H4 (cell line): Measurements from ENCODE around the gene EPB41L4A. TPM values are rescaled to one million over a fixed set of nuclear protein-coding genes. Genes with fewer than 3 reads are reported as not detected.

ENCODE experiments used
- DNase-seq: peaks from one replicate; pipeline ENCODE4 v3.0.0-alpha.2; 2015; ENCODE audit warnings: low spot score
- total RNA-seq: library from RNA; depleted of rRNA; stranded (reverse); fragments of >200 nt; shearing (Covaris generic); gene quantifications from 2 replicates; pipeline ENCODE4 v1.2.3, GENCODE V29; 2014

EPB41L4A gene
- total RNA-seq, 1 experiment from 2014 or later, result 0.87 TPM

DNA sequence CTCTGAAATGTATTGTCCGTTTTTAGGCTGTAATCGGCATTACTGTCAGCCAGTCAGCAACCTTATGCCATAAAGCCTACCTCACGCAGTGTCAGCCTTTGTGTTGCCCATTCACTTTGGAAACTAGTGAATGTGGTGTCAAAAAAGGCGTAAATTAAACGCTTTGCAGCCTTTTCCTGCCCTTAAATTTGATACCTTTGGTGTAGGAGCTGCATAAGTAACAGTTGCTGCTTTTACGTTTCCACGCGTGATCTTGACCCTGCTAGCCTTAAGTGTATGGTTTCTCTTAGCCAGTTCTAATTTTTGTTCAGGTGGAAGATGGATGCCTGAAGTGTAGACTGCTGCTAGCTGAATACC is 257.7 kb downstream of the EPB41L4A start:
- no peak for DNase-seq

DNA sequence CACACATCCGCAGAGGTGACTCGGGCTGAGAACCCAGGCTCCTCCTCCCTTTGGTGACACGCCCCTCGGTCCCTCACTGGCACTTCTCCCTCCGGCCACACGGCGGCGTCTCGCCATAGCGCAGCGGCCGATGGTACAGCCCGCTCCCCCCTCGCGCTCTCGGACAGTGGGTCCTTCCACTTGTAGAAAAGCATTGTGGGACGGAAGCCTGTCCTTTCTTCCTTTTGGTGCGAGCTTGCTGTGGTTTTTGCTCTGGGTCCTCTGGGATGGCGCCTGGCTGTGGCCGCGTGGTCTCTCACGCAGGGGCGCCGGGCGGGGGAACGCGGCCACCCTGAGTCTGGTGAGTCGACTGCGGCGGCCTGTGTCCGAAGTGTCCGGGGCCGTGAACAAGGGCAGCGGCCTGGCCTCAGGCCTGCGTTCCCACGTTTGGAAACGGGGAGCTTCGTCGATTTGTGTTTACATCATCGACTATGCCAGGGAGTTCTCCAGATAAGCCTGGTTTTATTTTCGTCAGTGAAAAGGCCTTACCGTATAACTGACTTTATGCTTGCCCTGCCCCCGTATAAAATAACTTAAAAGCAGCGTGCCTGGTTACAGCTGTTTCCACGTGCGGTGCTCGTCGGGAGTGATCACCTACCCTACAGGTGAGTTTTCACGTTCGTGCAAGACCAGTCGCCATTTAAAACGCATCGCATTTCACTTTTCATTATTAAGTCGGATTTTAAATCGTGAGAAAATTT is 258.3 kb downstream of the EPB41L4A start:
- peak; percentile 92 for DNase-seq

DNA sequence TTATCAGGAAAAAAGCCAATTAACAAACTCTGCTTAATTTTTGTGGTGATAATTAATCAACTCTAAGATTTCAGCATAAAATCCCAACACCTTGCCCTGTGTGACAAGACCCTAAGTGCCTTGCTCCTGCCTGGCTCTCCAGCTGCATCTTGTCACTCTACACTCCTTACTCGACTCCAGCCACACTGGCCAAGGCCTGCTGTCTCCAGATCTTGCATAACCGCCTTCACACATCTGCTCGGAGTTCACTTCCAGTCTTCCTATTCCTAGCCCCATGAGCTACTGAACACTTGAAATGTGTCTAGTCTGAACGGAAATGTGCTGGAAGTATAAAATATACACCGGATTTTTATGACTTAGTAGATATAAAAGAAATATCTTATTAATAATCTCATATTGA is 259.6 kb downstream of the EPB41L4A start:
- no peak for DNase-seq

DNA sequence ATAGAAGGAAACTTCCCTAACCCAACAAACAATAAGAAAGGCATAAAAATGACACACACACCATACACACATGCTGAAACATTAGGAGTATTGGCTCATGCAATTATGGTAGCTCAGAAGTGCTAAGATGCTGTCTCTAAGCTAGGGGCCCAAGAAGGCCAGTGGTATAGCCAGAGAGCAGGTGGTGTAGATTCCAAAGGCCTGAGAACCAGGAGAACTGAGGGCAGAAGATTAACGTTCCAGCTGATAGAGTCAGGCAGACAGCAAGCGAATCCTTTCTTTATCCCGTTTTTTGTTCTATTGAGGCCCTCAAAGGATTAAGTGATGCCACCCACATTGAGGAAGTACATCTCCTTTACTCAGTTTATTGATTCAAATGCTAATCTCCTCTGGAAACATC is 262.9 kb downstream of the EPB41L4A start:
- DNase-seq, result no peak

DNA sequence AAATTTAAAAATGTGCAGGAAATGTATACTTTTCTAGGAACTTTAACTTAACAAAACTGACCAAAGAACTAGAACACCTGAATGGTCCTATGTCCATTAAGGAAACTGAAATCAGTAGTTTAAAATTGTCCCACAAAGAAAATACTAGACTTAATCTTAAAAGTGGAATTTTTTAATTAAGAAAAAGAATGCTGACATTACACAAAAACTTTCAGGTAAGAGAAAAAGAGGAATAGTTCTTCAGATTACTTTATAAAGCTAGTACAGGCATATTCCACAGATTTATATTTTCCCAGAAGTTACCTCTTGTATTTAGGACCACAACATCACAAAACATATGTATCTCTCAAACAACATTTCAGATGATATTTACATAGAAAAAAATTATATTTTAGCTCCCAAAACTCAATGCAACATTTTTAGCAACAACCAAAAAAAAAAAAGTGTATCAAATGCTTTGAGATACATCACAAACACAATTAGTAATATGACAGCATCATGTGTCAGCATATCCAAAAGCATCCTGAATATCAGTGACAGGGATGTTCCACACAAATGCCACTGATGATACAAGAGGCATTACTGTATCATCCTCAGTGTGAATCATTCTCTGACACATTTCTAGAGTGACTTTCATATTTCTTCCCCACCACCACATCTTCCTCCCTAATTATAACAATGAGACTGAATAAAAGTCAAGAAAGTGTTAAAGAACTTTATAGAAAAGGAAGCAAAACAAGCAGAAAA is 264.0 kb downstream of the EPB41L4A start:
- DNase-seq, result no peak

DNA sequence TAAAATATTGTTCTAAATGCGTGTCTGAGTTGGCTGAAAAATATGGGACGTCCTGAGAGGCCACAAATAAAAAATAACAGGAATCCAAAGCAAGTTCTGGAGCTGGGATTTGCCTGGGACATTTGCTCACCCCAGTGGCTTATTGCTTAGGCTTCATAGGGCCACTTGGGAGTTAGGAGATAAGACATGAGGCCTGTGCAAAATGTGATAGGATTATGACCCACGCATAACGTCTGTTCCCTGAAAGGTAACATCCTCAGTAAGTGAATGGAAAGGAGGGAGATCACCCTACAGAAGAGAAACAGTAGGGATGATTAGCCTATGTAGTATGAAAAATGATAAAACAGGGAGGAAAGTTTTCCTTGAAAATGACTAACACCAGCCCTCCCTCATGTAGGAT is 269.4 kb downstream of the EPB41L4A start:
- DNase-seq, result no peak

DNA sequence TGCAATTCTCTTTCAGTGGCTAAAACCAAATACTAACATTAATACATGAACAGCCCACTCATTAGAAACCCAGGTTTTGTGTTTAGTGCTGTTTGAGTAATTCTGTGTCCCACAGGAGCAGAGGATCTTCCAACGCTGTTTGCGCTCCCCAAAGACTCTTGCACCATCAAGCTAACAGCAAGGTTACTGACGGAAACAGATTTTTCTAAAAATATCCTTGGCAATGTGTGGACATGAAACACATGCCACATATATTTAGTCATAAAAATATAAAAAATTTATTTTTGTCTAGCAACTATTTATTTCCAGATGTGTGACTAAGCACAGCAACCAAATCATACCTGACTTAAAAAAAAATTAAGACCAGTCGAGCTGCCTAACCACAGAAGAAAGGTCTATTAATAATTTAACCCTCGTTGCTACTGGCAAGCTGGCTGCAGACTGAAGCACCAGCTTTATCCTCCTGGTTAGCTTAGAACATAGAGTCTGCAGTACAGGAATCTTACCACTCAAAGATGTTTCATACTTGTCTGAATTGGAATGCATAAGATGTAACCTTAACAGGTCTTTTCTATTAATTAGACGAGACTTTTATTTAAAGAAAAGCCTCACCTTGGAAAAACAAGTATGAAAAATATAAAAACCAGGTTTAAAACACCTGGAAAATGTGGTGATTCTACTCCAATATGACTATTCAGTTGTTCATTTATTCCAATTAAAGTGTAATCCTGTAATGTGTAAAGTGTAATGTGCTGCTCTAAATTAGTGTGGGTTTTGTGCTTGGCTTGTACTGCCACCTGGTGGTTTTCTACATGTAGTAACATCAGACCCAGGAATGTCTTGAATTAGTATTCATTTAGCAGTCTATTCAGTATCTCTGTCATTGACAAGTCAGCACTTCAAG is 272.5 kb downstream of the EPB41L4A start:
- peak; percentile 80 for DNase-seq

DNA sequence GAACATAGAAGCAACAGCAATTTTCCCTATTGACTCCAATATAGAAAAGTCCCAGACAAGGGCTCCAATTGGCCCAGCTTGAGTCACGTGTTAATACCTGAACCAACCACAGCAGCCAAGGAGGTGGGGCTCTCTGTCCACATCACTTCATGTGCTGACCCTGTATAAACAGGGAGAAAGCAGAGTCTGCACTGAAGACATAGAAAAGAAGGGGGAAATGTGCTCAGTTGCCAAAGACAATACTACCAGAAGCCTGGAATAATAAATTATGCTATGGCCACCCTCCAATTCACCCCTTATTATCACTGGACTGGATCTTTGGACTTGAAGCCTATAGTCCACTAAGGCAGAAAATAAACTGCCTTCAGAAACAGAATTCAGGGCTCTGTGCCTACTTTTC is 275.4 kb downstream of the EPB41L4A start:
- no peak for DNase-seq

DNA sequence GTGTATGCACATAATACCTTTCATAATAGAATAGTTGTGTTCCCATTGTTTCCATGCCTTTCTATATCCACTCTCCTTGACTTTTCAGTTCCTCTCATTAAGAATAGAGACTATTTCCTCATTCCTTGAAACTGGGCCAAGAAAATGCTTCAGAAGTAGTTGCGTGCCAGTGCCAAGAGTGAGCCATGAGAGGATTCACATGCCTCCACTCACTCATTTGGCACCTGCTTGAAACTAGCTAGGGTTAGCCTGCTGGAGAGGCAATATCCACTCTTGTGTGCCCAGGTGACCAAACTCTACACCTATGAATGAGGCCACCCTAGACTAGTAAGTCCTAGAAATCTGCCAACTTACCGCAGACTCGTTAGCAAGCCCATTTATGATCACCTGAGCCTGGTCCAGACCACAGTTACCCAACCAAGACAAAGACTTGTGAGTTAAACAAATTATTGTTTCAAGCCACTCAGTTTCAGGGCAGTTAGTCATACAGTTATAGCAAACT is 276.3 kb downstream of the EPB41L4A start:
- peak; percentile 36 for DNase-seq

DNA sequence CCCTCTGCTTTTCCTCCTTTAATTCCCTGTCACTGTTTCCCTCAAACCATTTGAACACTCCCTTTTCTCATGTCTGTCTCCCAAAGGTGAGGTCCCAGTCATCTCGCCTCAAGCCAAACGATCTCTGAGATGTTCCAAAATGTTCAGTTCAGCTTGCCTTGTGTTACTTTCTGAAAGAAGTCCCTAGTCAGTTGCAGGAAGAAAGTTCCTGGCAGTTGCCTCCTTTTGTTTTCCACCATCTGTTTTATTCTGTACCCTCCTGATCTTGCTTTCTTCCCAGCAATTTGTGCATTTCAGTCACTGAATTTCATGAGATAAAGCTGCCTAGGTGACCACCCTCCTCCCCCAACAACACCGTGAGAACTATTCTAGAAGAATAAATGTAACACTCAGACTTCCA is 277.5 kb downstream of the EPB41L4A start:
- no peak for DNase-seq

DNA sequence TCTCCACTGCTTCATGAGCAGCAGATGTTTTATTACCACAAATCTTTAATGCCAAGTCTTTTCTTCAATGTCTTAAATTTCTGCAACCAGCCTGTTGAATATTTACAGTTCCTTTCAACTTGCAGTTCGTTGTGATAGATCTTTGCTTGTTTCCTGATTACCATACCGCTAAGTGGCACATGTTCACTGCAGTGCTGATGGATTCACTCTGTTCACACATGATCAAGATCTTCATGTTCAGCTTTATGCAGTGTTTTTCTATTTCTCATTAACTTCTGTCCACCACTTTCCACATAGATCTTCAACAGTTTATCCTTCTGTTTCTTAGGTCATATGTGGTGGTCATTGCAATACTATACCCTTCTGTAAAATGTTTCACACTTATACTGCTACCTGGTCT is 280.6 kb downstream of the EPB41L4A start:
- DNase-seq, result no peak

DNA sequence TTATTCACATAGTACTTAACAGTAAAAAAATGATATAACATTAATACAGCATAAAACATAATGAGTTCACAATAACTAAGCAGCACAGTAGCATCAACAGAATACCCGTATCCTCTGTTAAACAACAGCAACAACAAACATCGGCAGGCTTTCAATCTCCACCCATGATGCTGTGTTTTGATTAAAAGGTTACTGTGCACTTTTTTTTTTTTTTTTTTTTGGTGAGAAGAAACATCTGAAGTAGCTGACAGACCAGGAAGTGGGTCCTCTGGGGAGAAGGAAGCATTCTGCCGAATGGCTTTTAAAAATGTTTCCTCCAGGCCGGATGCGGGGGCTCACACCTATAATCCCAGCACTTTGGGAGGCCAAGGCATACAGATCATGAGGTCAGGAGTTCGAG is 282.3 kb downstream of the EPB41L4A start:
- no peak for DNase-seq

DNA sequence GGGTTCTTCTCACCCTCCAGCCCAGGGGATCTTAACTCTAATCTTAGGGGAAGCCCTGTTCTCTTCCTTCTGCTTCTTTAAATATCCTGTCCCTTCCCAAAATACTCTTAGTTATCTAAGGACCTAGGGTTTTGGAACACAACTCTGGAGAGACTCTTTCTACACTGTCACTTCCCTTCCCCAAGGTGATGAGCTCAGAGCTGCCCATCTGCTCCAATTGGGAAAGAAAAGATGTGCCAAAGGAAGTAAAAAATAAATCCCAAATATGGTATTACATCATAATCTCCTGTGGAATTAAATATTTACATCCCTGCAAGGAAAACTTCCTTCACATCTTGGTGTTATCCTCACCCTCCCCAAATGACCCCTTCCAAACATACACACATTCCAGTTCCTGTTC is 291.2 kb downstream of the EPB41L4A start:
- DNase-seq, result no peak

DNA sequence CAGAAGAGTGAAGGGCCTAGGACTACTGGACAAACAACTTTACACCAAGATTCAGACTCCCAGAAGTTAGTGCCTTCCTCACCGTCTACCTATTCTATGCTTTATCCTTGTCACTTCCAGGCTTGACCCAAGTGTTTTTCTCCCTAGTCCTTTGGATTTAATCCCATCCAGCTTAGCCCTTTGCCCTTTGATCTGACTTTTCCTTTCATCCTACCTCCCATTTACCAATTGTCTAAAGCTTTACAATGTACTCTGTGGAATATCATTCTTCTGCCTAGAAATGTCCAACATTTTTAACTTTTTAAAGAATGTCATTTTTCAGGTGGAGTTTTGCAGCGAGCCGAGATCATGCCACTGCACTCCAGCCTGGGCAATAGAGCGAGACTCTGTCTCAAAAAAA is 292.1 kb downstream of the EPB41L4A start:
- no peak for DNase-seq

DNA sequence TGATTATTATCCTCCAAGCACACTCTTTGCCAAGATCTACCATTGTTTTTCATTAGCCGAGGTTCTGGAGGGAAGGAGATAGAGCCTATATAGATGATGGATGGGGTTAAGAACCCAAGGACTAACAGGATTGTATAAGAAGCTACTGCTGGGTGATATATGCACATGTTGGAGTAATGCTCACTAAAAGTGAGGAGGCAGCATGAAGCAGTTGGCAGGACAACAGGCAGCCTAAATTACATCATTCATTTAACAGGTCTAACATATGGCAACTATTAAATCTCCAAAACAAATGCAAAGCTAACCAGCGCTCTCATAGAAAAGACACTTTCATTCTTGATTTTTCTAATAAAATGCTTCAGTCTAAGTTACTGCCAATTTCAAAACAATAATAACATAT is 293.2 kb downstream of the EPB41L4A start:
- no peak for DNase-seq

DNA sequence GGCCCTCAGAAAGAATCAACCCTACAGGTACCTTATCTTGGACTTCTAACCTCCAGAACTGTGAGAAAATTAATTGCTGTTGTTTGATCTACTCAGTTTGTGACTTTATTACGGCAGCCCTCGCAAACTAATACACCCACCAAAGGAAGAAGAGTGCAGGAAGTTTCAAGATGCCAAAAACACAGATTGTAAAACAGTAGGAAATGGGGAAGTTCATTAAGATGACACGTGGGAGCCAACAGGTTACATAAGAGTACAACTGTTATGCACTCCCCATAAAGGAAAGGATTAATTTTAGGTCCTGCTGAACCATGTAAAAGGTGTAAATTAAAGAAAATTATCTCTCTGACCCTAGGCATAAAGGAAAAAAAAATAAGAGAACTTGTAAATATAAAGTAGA is 294.3 kb downstream of the EPB41L4A start:
- DNase-seq, result no peak

DNA sequence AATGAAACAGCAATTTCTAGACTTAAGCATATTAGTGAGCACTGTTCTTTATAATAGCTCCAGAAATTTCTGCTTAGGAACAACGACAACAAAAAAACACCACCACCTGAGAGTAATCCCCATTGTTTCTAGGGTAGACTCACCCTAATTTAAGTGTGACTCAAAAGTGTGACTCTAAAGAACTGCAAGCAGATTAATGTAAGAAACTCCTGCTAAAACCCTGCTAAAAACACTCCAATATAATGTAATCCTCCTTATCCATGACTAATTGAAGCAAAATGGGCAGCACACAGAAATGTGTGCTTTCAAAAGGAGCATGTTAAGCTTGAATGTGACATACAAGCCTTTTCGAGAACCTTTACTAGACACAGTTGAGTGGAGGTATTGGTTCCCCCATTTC is 296.0 kb downstream of the EPB41L4A start:
- no peak for DNase-seq

DNA sequence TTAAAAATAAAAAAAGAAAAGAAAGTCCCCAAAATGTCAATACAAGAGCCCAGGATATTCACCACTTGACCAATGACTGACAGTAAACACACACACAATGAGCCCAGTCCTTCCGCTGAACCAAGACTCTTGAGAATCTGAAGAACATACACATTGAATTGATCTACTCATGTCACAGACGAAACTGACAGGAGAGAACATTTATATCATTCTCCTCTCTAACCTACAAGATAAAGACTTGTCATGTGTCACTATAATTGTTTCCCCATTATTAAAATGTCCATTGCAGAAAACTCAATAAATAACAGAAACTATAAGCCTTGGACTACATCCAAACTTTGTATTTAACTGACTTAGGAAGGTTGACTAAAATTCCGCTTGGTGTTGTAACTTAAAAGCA is 296.7 kb downstream of the EPB41L4A start:
- DNase-seq, result no peak

DNA sequence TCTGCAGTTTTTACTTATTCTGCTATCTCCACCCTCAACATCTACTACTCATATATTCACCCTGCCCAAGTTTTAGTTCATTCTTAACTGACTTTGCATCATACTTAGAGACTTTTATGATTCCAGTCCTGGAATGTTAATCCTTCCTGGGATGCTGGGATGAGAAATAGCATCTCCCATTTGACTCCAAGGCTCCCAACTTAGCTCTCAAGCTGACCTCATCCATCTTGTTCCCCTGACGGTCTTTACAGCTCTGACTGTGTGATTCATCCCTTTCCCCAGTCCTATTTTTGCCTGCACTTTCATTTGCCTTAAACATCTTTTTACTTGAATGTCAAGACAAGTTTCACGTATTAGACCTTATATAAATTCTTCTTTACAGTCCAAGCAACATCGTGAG is 297.8 kb downstream of the EPB41L4A start:
- no peak for DNase-seq

DNA sequence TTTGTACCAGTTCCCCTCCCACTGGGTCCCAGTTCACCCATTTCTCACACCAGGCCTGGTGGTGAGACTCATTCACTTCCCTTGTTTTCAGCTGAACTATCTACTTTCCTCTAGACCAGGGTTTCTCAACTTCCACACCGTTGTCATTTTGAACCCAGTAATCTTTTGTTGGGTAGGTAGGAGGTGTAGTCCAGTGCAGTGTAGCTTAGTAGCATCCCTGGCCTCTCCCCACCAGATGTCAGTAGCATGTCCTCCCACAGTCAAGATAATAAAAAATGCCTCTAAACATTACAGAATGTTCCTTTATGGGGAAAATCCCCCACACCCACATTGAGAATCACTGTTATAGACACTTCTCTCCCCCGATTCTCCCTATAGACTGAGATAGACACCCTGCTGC is 299.1 kb downstream of the EPB41L4A start:
- no peak for DNase-seq

DNA sequence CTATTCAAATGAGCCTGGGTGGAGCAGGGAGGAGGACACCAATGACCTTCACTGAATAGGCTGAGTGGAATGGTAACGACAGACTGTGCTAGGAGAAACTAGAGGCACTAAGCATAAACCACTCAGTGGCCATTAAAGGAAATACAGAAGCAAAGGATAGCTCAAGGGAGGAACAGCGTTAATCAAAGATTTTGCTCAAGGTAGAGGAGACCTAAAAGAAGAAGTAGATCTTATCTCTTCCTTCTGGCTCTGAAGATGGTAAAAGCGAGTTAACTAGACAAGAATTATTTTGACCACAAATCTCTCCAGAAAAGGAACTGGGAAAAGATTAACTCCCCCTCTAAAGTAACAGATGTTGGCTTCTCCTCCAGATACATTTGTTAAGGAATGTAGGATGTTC is 299.6 kb downstream of the EPB41L4A start:
- DNase-seq, result no peak

DNA sequence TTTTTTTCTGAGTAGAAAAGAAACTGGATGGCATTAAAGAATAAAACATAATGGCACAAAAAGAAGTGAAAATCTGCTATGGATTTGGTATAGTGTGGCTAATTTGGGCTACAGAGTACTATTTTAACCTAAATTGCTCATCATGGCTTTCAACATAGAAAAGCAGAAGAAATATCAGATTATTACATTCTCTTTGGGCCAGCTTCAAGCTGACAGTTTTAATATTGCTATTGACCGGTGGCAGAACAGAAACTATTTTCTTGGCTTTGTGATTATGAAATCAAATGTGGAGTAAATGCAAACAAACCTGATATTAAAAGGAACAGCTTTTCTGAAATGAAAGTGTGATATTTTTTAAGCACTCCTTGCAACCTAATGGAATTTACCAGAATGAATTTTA is 301.5 kb downstream of the EPB41L4A start:
- no peak for DNase-seq
